IPS-NIHi11 (cell line): ENCODE measurements around the gene PHPT1.
"Not testable (repeated sequence)": the region's sequence is repeated elsewhere in the genome, so short reads cannot be mapped to it uniquely, and the experiment has no call there.

Source experiments
- DNase-seq: peaks from one replicate; pipeline ENCODE4 v3.0.0; 2012; ENCODE audit warnings: mixed read lengths, low spot score

PHPT1 gene

DNA sequence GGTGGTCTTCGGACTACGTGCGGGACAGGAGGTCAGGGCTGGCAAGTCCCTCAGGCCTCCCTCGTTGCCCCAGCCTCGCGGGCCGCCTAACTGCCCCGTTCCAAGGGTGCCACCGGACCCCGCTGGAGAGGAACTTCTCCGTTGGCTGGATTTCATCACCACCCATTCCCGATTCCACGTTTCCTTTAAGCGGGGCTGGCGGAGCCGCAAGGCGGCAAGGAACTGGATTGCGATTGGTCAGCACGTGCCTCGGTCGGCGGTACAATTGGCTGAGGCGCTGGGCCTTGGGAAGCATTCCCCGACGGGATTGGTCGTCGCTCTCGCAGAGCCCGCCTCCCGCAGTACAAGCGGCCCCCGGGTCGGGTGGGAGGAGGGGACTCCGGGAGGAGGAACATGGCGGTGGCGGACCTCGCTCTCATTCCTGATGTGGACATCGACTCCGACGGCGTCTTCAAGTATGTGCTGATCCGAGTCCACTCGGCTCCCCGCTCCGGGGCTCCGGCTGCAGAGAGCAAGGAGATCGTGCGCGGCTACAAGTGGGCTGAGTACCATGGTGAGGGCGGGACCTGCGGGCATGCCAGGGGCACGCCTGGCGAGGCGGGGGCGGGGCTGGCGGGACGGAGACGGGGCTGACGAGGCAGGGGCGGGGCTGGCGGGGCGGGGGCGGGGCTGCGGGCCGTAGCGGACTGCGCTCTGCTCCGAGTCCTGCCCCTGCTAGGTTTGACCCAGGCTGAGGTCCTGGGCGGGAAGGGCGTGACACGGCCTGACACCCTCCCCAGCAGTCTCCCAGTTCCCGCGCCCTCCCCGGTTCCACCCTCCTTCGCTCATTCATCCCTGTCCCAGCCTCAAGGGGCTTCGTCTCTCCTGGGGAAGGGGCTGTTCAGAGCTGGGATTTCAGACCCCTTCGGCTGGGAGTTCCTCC lies at the start of gene PHPT1:
Gene PHPT1 (plus strand): TSS at position 372 of the 922 bp plus-strand sequence. CDS start 22 bp downstream, at position 394.
- DNase-seq = peak; percentile 95

- peak; percentile 87 for DNase-seq
Measured at GRCh38 chr9:136799854-136800657, 49.2 kb upstream of the PHPT1 start.

DNA sequence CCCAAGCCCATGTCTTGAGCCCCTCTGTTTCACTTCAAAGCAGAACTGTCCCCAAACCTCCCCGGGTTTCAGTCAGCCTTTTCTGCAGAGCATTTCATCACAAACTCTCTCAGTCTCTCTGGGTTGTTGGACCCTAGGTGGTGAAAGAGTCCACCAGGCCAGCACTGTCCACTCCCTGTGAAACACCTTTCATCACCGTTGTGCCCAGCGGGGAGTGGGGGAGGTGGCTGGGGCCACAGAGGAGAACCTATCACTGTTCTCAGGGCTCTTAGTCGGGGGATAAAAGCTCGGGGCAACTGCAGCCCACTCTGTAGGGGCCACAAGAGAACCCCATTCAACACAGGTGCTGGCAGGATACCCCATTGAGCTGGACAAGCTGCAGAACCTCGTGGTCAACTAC lies 46.9 kb upstream of the PHPT1 start:
- no peak for DNase-seq

- DNase-seq = not testable (repeated sequence)
Measured at GRCh38 chr9:136803009-136803550, 46.1 kb upstream of the PHPT1 start.

- DNase-seq = no peak
Measured at GRCh38 chr9:136803551-136804508, 45.4 kb upstream of the PHPT1 start.

GRCh38 chr9:136804509-136805206 lies 44.6 kb upstream of the PHPT1 start:
- DNase-seq = no peak

DNA sequence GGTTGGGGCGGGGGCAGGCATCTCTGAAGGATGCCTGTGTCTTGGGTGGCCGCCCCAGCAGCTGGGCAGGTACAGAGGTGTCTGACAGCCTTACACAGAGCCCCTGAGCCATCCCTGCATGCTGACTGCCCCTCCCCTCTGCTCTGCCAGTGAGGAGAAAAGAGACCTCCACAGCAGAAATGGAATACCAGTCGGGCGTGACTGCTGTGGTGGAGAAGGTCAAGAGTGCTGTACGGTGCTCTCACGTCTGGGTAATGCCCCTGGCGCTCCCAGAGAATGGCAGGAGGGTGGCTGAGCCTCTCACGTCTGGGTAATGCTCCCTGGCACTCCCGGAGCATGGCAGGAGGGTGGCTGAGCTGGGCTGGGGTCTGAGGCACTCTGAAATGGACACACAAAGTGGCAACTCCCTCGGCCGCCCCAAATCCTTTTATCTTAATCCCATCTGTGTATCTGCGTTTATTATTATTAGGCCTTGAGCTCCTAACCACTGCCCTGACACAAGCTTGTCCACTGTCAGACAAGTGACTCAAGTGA lies 43.9 kb upstream of the PHPT1 start:
- DNase-seq = no peak

DNA sequence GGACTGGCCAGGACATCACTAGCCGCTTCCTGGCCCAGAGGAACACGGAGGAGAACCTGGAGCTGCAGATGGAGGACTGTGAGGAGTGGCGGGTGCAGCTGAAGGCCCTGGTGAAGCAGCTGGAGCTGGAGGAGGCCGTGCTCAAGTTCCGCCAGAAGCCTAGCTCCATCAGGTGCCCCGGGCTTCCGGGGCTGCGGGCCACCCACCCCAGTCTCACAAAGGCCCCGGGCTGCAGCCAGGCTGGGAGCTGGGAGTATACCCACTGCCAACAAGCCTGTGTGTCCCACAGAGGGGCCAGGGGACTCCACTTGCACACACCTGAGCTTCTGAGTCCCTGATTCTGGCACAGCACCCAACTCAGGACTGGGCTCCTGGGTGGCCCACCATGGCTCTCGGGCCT lies 43.1 kb upstream of the PHPT1 start:
- DNase-seq = no peak

DNA sequence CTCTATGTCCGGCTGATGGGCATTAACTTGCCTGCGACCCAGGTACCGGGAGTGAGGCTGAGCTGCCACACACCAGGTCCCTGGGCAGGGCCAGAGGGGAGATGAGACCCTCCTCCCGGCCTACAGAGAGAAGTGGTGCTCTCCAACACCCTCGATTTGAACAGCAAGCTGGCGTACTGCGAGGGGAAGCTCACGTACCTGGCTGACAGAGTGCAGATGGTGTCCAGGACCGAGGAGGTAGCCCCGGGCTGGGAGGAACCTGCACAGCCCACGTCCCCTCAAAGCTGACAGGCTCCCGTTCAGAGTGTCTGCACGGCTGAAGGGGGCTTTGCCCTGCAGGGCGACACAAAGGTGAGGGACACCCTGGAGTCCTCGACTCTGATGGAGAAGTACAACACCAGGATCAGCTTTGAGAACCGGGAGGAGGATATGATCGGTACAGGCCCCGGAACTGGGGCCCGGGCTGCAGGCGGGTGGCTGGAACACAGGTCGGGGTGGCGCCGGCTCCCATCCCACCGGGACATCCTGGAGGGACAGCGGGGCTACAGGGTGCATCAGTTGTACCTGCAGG lies 42.5 kb upstream of the PHPT1 start:
- no peak for DNase-seq

- peak; percentile 98 for DNase-seq
Measured at GRCh38 chr9:136807281-136808074, 41.7 kb upstream of the PHPT1 start, which contains the start of gene RABL6. Gene RABL6, plus strand, starts transcription at chr9:136807948. Its CDS starts 249 bp downstream, at chr9:136808197.

- peak; percentile 62 for DNase-seq
Measured at GRCh38 chr9:136808075-136808805, 41.0 kb upstream of the PHPT1 start.

GRCh38 chr9:136808806-136809158 lies 40.4 kb upstream of the PHPT1 start:
- DNase-seq = no peak

GRCh38 chr9:136814725-136815421 lies 34.3 kb upstream of the PHPT1 start:
- no peak for DNase-seq

DNA sequence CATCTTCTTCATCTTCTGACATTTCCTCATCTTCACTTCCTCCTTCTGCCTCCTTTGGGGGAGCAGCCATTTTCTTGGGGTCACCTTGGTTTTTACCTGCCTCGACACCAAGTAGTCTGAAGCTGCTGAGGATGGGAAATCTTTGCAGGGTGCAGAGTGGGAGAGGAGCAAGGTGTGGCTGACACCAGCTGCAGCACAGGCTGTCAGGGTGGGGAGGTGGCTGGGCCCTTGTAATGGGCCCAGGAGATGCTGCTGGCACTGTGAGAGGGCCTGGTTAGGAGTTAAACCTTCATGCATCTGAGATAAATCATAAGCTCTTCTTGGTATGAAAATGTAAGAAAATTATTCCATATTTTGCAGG lies 33.8 kb upstream of the PHPT1 start:
- no peak for DNase-seq

DNA sequence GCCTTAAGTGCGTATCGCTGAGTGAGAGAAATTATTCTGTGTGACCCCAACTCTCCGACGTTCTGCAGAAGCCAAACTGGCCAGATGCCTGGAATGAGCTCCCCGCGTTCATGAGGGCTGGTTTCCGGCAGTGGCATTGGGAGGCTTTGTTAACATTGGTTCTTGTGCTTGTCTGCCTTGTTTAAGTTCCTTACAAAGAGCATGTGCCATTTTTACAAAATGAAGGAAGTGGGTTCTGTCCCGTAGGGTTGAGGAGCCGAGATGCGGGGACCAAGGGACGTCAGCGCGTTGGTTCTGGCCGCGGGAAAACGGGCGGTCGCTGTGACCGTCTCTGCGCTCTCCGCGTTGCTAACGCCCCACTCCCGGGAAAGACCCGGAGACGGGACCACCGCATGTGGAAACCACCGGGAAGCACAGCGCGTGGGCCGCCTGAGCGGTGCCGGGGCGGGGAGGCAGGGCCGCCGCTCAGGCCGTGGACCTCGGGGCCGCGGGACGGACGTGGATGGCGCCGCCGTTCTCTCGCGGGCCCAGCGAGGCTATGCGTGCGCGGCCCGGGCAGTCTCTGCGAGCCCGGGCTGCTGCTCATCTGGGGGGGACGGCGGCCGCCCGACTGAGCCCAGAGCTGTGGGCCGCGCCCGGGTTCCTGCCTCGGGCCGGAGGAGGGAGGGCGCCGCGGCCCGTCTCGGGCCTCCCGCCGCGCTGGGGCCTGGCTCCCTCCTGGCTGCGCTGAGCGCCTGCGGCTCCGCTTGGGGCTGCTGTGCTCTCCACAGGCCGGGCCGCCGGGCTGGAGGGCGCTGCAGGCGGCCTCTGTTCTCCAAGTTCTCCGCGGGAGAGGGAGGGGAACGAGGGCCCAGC lies 28.0 kb upstream of the PHPT1 start:
- peak; percentile 87 for DNase-seq

- peak; percentile 73 for DNase-seq
Measured at GRCh38 chr9:136821826-136822544, 27.2 kb upstream of the PHPT1 start.
